HepG2 (cell line): ENCODE measurements around the gene DBN1. TPM values are rescaled to one million over a fixed set of nuclear protein-coding genes. Genes with fewer than 3 reads are reported as not detected.

Source experiments
- ATAC-seq: fragments of 200-7000 bp; cut with Tn5 transposase; 3 replicates; pipeline ENCODE4 v1.9.1; 2020; ENCODE audit warnings: mild to moderate bottlenecking, moderate library complexity
- BruUV-seq: library from RNA; stranded (reverse); fragments of 400-500 nt; replicated peaks from 2 replicates; lab custom pipeline; 2021; lab: Mats Ljungman, UMichigan
- CTCF ChIA-PET: fragments of 300-600 bp; formaldehyde crosslinking; extraction: SDS; loops from one replicate; lab custom pipeline; 2021; ENCODE audit warnings: low total read pairs, inconsistent platforms, low intra/inter-chr PET ratio; lab: Yijun Ruan, JAX
- POLR2A ChIA-PET: fragments of 350-600 bp; sonication (Branson Sonifier 250); formaldehyde crosslinking; loops from one replicate; lab custom pipeline; 2020; ENCODE audit warnings: antibody characterized with exemption, inconsistent platforms; lab: Yijun Ruan, JAX
- DNase-seq: peaks from one replicate; pipeline ENCODE4 v3.0.0-alpha.2; 2015; ENCODE audit warnings: low spot score
- FAIRE-seq: peaks from 3 replicates; lab custom pipeline; 2011; peaks lifted over from hg19 to GRCh38; lab: Jason Lieb, UNC
- H2AFZ ChIP-seq: one replicate; pipeline ENCODE4 v1.6.1; 2011; ENCODE audit warnings: low read length, inconsistent platforms
- H3K27ac ChIP-seq: fragments of 300-600 bp; 3 replicates; pipeline ENCODE4 v1.8.0; 2011; ENCODE audit warnings: mixed run types, mild to moderate bottlenecking, mixed read lengths, low read length, inconsistent platforms; ENCODE audit not compliant: insufficient read depth; ENCODE audit errors: extremely low read length
- H3K27me3 ChIP-seq, 2 experiments: fragments of 200-600 bp in 1 of 2; 2 replicates in 1 of 2; 3 replicates in 1 of 2; pipeline versions ENCODE4 v1.6.0 to v1.8.0; 2011; ENCODE audit warnings: low read length in 2 of 2, mild to moderate bottlenecking in 2 of 2, moderate library complexity in 2 of 2, inconsistent platforms in 1 of 2; ENCODE audit not compliant: insufficient read depth in 2 of 2, control insufficient read depth in 1 of 2
- H3K36me3 ChIP-seq, 2 experiments: fragments of 200-600 bp in 1 of 2; replicated peaks in 1 of 2; 2 replicates in 1 of 2; 3 replicates in 1 of 2; pipeline versions ENCODE4 v1.5.1 to v1.8.0; 2011; ENCODE audit warnings: low read length in 2 of 2, inconsistent platforms in 1 of 2; ENCODE audit not compliant: insufficient read depth in 2 of 2, control insufficient read depth in 1 of 2
- H3K4me1 ChIP-seq: 2 replicates; pipeline ENCODE4 v1.5.1; 2012; ENCODE audit warnings: low read length, inconsistent platforms; ENCODE audit not compliant: insufficient read depth
- H3K4me2 ChIP-seq: 2 replicates; pipeline ENCODE4 v1.6.0; 2011; ENCODE audit warnings: low read depth, low read length, inconsistent platforms
- H3K4me3 ChIP-seq, 3 experiments: fragments of 200-600 bp in 1 of 3; sonication (generic), shearing (Covaris generic) in 1 of 3; replicated peaks in 1 of 3; 2 replicates each; pipeline ENCODE4 v1.5.1; 2011 to 2016; ENCODE audit warnings: low read length in 3 of 3, inconsistent platforms in 2 of 3, low read depth in 2 of 3, mild to moderate bottlenecking in 2 of 3, control low read depth in 1 of 3, mixed read lengths in 1 of 3; ENCODE audit not compliant: insufficient read depth in 1 of 3
- H3K79me2 ChIP-seq: one replicate; pipeline ENCODE4 v1.6.1; 2011; ENCODE audit warnings: low read length, inconsistent platforms; ENCODE audit not compliant: insufficient read depth
- H3K9ac ChIP-seq: 2 replicates; pipeline ENCODE4 v1.6.0; 2011; ENCODE audit warnings: mild to moderate bottlenecking, low read depth, low read length, inconsistent platforms; ENCODE audit not compliant: insufficient read depth
- H3K9me3 ChIP-seq: 2 replicates; pipeline ENCODE4 v1.5.1; 2012; ENCODE audit warnings: mild to moderate bottlenecking, low read length
- H4K20me1 ChIP-seq: 2 replicates; pipeline ENCODE4 v1.6.0; 2011; ENCODE audit warnings: inconsistent platforms, mild to moderate bottlenecking, low read length, moderate library complexity; ENCODE audit not compliant: insufficient read depth
- FOXO1 ChIP-seq: sonication (generic); formaldehyde crosslinking; IDR thresholded peaks from 2 replicates; pipeline ENCODE4 v1.4.0; 2020; ENCODE audit warnings: missing genetic modification reagents
- HES4 ChIP-seq: sonication (generic); formaldehyde crosslinking; IDR thresholded peaks from 2 replicates; pipeline ENCODE4 v1.9.0; 2021; ENCODE audit warnings: mild to moderate bottlenecking, missing genetic modification reagents, borderline replicate concordance
- HMG20B ChIP-seq: conservative IDR thresholded peaks from 2 replicates; pipeline ENCODE4 v1.6.1; 2016; ENCODE audit warnings: missing genetic modification reagents, missing compliant biosample characterization
- ISX ChIP-seq: sonication (generic); formaldehyde crosslinking; conservative IDR thresholded peaks from 2 replicates; pipeline ENCODE4 v1.5.0; 2020; ENCODE audit warnings: missing genetic modification reagents
- JARID2 ChIP-seq: sonication (generic); formaldehyde crosslinking; IDR thresholded peaks from 2 replicates; pipeline ENCODE4 v1.8.1; 2023; ENCODE audit warnings: missing genetic modification reagents, inconsistent platforms; ENCODE audit not compliant: insufficient replicate concordance
- KDM6A ChIP-seq: IDR thresholded peaks from 2 replicates; pipeline ENCODE4 v1.6.1; 2016; ENCODE audit warnings: low read depth
- MEIS2 ChIP-seq: sonication (generic); formaldehyde crosslinking; IDR thresholded peaks from 2 replicates; pipeline ENCODE4 v1.9.0; 2021; ENCODE audit warnings: mild to moderate bottlenecking, missing genetic modification reagents
- RBAK ChIP-seq: sonication (generic); formaldehyde crosslinking; IDR thresholded peaks from 2 replicates; pipeline ENCODE4 v1.5.1; 2020; ENCODE audit warnings: mild to moderate bottlenecking, missing genetic modification reagents
- REPIN1 ChIP-seq: sonication (generic); formaldehyde crosslinking; IDR thresholded peaks from 2 replicates; pipeline ENCODE4 v1.8.0; 2022; ENCODE audit warnings: missing genetic modification reagents, low read depth, mild to moderate bottlenecking, borderline replicate concordance
- SMARCE1 ChIP-seq: fragments of 450-650 bp; IDR thresholded peaks from 2 replicates; pipeline ENCODE4 v1.6.1; 2017; ENCODE audit warnings: borderline replicate concordance
- TGIF2 ChIP-seq: IDR thresholded peaks from 2 replicates; pipeline ENCODE4 v1.6.1; 2016; ENCODE audit warnings: control low read depth, missing compliant biosample characterization
- ZFP62 ChIP-seq: sonication (generic); formaldehyde crosslinking; IDR thresholded peaks from 2 replicates; pipeline ENCODE4 v1.4.0; 2020; ENCODE audit warnings: missing genetic modification reagents
- ZFP82 ChIP-seq: sonication (generic); formaldehyde crosslinking; IDR thresholded peaks from 2 replicates; pipeline ENCODE4 v1.5.1; 2020; ENCODE audit warnings: mild to moderate bottlenecking, missing genetic modification reagents, borderline replicate concordance
- ZNF136 ChIP-seq: sonication (generic); formaldehyde crosslinking; IDR thresholded peaks from 2 replicates; pipeline ENCODE4 v1.8.1; 2022; ENCODE audit warnings: low read depth, mild to moderate bottlenecking, moderate library complexity, missing genetic modification reagents
- ZNF230 ChIP-seq: sonication (generic); formaldehyde crosslinking; IDR thresholded peaks from 2 replicates; pipeline ENCODE4 v1.4.0; 2020; ENCODE audit warnings: mild to moderate bottlenecking, missing genetic modification reagents
- ZNF281 ChIP-seq: sonication (generic); formaldehyde crosslinking; IDR thresholded peaks from 2 replicates; pipeline ENCODE4 v1.4.0; 2020; ENCODE audit warnings: missing genetic modification reagents, borderline replicate concordance
- ZNF354B ChIP-seq: sonication (generic); formaldehyde crosslinking; IDR thresholded peaks from 2 replicates; pipeline ENCODE4 v1.8.0; 2022; ENCODE audit warnings: mild to moderate bottlenecking, missing genetic modification reagents
- ZNF678 ChIP-seq: sonication (generic); formaldehyde crosslinking; IDR thresholded peaks from 2 replicates; pipeline ENCODE4 v1.4.0; 2020; ENCODE audit warnings: mild to moderate bottlenecking, missing genetic modification reagents
- ZNF687 ChIP-seq: sonication (generic); formaldehyde crosslinking; IDR thresholded peaks from 2 replicates; pipeline ENCODE4 v1.5.1; 2020; ENCODE audit warnings: mild to moderate bottlenecking, missing genetic modification reagents, moderate library complexity
- ZNF691 ChIP-seq: sonication (generic); formaldehyde crosslinking; IDR thresholded peaks from 2 replicates; pipeline ENCODE4 v1.4.0; 2020; ENCODE audit warnings: missing genetic modification reagents, low read depth, mild to moderate bottlenecking, borderline replicate concordance
- WGBS: methylation state at CpG from one replicate; pipeline ENCODE4 v1.1.6; 2017; ENCODE audit warnings: low lambda C conversion rate; 5-methylcytosine and 5-hydroxymethylcytosine counted together
- in situ Hi-C: cut with HindIII; loops from 2 replicates; pipeline ENCODE4 v1.10.0; 2017; ENCODE audit warnings: low pct_unique_long_range_greater_than_20kb; ENCODE audit not compliant: extremely low pct_ligation_motif_present
- intact Hi-C: fragments of 100-400 bp; cut with micrococcal nuclease; formaldehyde crosslinking; loops from one replicate; pipeline ENCODE4 v1.10.0; 2022; ENCODE audit not compliant: unreplicated experiment
- polyA plus RNA-seq, 8 experiments: library from polyadenylated mRNA; depleted of rRNA in 3 of 8; stranded (reverse) in 7 of 8; unstranded in 1 of 8; fragments of >200 nt; fragmentation: Illumina TruSeq in 4 of 8; extraction: Trizol in 4 of 8; gene quantifications; 2 replicates each; pipeline versions ENCODE4 v1.2.1 to v1.2.3, GENCODE V29; 2011 to 2016; ENCODE audit warnings: low read depth in 4 of 8, missing spikeins in 1 of 8, mixed read lengths in 1 of 8; ENCODE audit not compliant: insufficient read depth in 1 of 8
- total RNA-seq, 5 experiments: library from RNA; depleted of rRNA; stranded (reverse); fragments of >200 nt; fragmentation: Illumina TruSeq; extraction: Trizol; gene quantifications; 2 replicates each; pipeline ENCODE4 v1.2.3, GENCODE V29; 2016; ENCODE audit warnings: low read depth in 1 of 5

DBN1 gene
- total and polyA plus RNA-seq, 2 of the 13 experiments (the other 11 are each of a cell fraction or from before 2014, with no cell fraction given): 27.0 to 37.3 TPM

GRCh38 chr5:177414481-177414880 is 59.0 kb downstream of the DBN1 start:
- H3K27me3 ChIP-seq: 0 out of 5 replicates have a peak, but pooled peaks cover 0 to 9% of the 10 kb centered on the region in 2 experiments
- POLR2A ChIA-PET: interaction anchor here (1.1 kb wide), 1 partner anchor 12 kb away, joined by 6 read pairs; the partner anchor contains the start of gene GRK6
- no peak overlapping the region for H2AFZ ChIP-seq
- H3K4me3 ChIP-seq: no peak overlapping the region
- H3K4me2 ChIP-seq: no peak overlapping the region
- no peak for DNase-seq
- no peak overlapping the region for H3K27ac ChIP-seq
- CTCF ChIA-PET: no interaction called here
- FAIRE-seq: no peak
- no TSS peak for BruUV-seq
- intact Hi-C loops (no loop called here), in situ Hi-C loops (no loop called here)
- H3K79me2 ChIP-seq: no peaks in the 10 kb centered on the region
- 65% methylated on average over 3 of the region's 3 CpGs for WGBS
- TF ChIP-seq ZFP62 (CRISPR knock-in tag) (no peak), ISX (no peak), HMG20B (CRISPR knock-in tag) (no peak), SMARCE1 (no peak), REPIN1 (CRISPR knock-in tag) (no peak), ZNF691 (CRISPR knock-in tag) (no peak), KDM6A (no peak), JARID2 (CRISPR knock-in tag) (no peak), HES4 (CRISPR knock-in tag) (no peak), RBAK (CRISPR knock-in tag) (no peak), ZNF230 (CRISPR knock-in tag) (no peak), ZFP82 (CRISPR knock-in tag) (no peak), ZNF281 (CRISPR knock-in tag) (no peak), TGIF2 (CRISPR knock-in tag) (no peak), MEIS2 (CRISPR knock-in tag) (no peak), FOXO1 (CRISPR knock-in tag) (no peak), ZNF354B (CRISPR knock-in tag) (no peak), ZNF678 (CRISPR knock-in tag) (no peak), ZNF136 (CRISPR knock-in tag) (no peak), ZNF687 (CRISPR knock-in tag) (no peak)
- H4K20me1 ChIP-seq: no peaks in the 10 kb centered on the region
- H3K36me3 ChIP-seq: no peaks in the 10 kb centered on the region
- no peaks in the 10 kb centered on the region for H3K9me3 ChIP-seq
- peaks cover 31% of the 10 kb centered on the region for H3K4me1 ChIP-seq
- no peak for ATAC-seq
- no peak overlapping the region for H3K9ac ChIP-seq
